Measurements from ENCODE around the gene TMEM143.
"Not testable (repeated sequence)": the region's sequence is repeated elsewhere in the genome, so short reads cannot be mapped to it uniquely, and the experiment has no call there.

Gene TMEM143

DNA sequence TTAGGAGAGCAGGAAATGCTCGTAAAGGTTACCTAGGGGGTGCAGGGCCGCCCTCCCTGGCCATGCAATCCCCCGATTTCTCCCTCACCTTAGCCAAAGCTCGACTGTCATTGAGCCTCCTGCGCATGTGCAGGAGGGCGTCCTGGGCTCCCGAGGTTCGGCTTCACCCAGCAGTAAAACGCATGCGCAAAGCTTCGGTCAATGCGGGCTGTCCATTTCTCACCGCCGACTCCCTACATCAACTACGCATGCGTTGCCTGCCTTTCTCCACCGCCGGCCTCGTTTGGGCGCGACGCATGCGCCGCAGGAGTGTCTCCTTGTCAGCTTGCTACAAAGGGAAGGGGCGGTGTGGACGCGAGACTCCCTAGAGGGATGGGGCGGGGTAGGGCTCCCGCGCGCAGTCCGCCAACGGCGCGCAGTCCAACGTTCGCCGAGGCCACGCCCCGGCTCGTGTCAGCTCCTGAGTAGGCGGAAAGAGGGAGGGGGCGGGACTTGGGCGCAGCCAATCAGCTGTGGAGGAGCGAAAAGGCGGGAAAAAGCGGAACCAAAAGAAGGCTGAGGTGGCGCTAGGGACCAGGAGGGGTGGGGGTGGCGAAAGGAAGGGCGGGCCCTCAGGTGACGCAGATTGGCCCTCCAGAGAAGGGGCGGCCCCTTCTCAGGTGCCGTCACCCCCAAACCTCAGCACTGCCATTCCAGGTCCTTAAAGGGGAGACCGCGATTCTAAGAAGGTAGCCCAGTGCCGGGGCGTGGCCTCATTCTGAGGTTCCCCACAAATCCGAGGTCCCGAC is at the start of gene TMEM143, which contains the start of gene SYNGR4:
TMEM143 (minus strand) TSS at position 131 of the 788 bp plus-strand sequence; CDS start at position 111, 20 bp downstream.
SYNGR4 (plus strand) TSS at position 558 of the 788 bp plus-strand sequence. CDS start 1,476 bp downstream, outside the sequence.
- peak; percentile 92 to 96 (median 95) for DNase-seq (ENCODE audit: low read depth in 3 of 3)

DNA sequence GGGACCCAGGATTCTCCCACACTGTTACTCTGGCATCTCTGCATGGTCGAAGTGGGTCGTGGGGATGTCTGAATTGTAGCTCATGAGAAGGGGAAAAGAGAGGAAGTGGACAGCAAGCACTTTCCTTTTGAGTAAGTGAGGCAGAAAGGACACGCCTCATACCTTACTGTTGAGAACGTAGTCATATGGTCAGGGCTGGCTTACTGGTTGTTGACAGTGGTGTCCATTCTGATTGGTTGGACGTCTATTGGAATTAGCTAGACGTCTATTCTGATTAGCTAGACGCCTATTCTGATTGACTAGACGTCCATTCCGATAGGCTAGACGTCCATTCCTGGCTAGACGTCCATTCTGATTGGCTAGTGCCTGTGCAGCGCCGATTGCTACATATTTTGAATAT is 42.1 kb upstream of the TMEM143 start:
- DNase-seq (ENCODE audit: low read depth in 3 of 3) = no peak

GRCh38 chr19:48405010-48405659 is 41.4 kb upstream of the TMEM143 start:
- no peak for DNase-seq (ENCODE audit: low read depth in 3 of 3)

- no peak for DNase-seq (ENCODE audit: low read depth in 3 of 3)
These were observed 39.9 kb upstream of the TMEM143 start for GRCh38 chr19:48403606-48404005.

DNA sequence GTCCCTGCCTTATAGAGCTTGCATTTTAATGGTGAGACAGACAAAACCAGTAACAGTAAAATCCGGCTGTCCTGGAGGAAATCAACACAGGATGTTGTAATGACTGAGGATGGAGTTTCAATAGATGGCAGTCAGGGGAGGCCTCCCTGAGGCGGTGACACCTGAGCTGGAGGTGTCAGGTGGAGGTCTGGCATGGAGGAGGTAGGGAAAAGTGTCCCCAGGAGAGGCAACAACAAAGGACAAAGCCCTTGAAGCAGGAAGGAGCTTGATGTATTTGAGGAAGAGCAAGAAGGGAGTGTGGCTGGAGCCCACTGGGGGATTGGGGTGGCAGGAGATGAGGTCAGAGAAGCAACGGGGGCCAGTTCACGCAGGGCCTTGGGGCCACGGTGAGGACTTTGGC is 37.5 kb upstream of the TMEM143 start:
- no peak for DNase-seq (ENCODE audit: low read depth in 3 of 3)

DNA sequence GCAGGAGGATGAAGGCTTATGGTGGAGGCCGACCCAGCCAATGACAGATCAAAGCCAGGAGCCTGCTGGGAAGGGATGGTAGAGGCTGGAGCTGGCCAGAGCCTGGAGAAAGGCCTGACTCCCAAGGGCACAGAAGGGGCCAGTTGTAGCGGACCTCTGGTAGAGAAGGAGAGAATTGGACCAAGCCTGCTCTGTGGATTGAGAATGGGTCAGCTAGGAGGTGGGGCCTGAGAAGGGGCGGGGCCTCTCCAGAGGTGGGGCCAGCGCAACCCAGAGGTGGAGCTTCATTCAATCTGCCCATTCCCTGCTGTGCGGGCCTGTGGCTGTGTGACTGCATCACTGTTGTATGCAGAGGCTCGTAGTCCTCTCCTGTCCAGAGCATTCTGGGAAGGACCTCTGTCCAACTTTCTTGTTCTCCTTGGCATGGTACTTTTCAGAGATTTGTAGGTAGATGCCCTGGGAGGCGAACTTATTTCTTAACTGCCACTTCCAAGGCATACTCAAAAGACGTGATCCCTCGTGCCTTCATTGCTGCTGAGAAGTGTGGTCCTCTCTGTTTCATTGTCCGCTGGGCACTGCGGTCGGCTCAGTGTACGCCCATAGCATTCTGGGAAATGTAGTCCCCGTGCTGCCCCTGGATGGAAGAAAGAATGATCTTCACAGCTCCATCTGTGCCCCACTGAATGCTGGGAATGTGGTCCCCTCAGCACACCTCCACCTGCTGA is 36.4 kb upstream of the TMEM143 start:
- no peak for DNase-seq (ENCODE audit: low read depth in 3 of 3)

GRCh38 chr19:48398375-48399235 is 34.9 kb upstream of the TMEM143 start:
- DNase-seq (ENCODE audit: low read depth in 3 of 3) = peak; percentile 67 to 68 (median 68)

- DNase-seq (ENCODE audit: low read depth in 3 of 3) = no peak
These were observed 34.3 kb upstream of the TMEM143 start for GRCh38 chr19:48398102-48398374.

DNA sequence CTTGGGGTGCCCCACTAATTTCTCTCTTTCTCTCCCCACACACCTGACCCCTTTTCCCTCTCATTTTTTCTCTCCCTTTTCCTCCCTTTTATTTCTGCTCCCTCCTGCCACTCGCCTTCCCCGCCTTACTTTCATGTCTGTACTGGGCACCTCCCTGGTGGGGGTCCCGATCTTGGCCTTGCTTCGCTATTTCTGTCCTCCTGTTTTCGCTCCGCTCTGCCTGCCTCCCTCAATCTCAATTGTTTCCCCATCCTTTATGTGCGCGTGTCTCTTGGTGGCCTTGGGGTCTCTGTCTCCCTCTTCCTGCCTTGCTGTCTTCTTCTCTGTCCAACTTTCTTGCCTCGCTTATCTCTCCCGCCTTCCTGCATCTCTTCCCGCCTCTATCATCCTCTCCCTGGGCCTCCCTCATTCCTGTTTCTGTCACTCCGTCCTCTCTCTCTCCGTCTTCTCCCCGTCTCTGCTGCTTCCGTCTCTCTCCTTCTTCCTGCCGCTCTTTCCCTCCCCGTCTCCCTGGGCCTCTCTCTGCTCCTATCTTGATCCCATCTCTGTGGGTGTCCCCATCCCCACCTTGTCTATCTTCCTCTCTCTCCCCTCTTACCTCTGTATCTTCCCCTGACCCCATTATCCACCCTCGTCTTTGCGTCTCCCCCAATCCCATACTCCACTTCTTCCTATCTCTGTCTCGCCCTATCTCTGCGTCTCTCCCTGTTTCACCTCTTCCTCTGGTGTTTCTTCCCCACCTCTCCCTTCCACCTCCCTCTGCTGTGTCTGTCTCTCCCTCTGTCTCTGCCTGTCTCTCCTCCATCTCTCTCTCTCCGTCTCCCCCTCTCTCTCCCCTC is 33.7 kb upstream of the TMEM143 start:
- DNase-seq (ENCODE audit: low read depth in 3 of 3) = no peak

GRCh38 chr19:48396824-48397176 is 33.1 kb upstream of the TMEM143 start:
- no peak for DNase-seq (ENCODE audit: low read depth in 3 of 3)

- no peak for DNase-seq (ENCODE audit: low read depth in 3 of 3)
These were observed 32.5 kb upstream of the TMEM143 start for GRCh38 chr19:48396016-48396823.

- no peak for DNase-seq (ENCODE audit: low read depth in 3 of 3)
These were observed 31.8 kb upstream of the TMEM143 start for GRCh38 chr19:48395499-48395898.

GRCh38 chr19:48395170-48395455 is 31.4 kb upstream of the TMEM143 start:
- no peak for DNase-seq (ENCODE audit: low read depth in 3 of 3)

GRCh38 chr19:48394331-48395169 is 30.8 kb upstream of the TMEM143 start:
- DNase-seq (ENCODE audit: low read depth in 3 of 3) = no peak

- DNase-seq (ENCODE audit: low read depth in 3 of 3) = no peak
These were observed 30.0 kb upstream of the TMEM143 start, which contains the start of gene GRIN2D for GRCh38 chr19:48393559-48394330. Gene GRIN2D (plus strand): TSS chr19:48393668. CDS start chr19:48398393, 4,725 bp downstream.

- no peak for DNase-seq (ENCODE audit: low read depth in 3 of 3)
These were observed 29.3 kb upstream of the TMEM143 start for GRCh38 chr19:48392860-48393558.

- DNase-seq (ENCODE audit: low read depth in 3 of 3) = not testable (repeated sequence)
These were observed 28.2 kb upstream of the TMEM143 start for GRCh38 chr19:48392006-48392344.
